CD14-positive monocyte (primary cell): ENCODE measurements around the gene OR6S1. TPM values are rescaled to one million over a fixed set of nuclear protein-coding genes. Genes with fewer than 3 reads are reported as not detected.

Experiments used
- DNase-seq, 3 donors: peaks; one replicate each; pipeline ENCODE4 v3.0.0-alpha.2; 2011 to 2022
- H2AFZ ChIP-seq: 2 replicates; pipeline ENCODE4 v1.6.0; 2012; ENCODE audit warnings: mild to moderate bottlenecking, low read depth, low read length, inconsistent platforms; ENCODE audit not compliant: insufficient read depth, poor library complexity, severe bottlenecking
- H3K27ac ChIP-seq, 2 donors: 1 replicate in 1 of 2; 2 replicates in 1 of 2; pipeline ENCODE4 v1.5.1; 2012 to 2013; ENCODE audit warnings: low read length in 2 of 2, control low read depth in 1 of 2, inconsistent platforms in 1 of 2, low read depth in 1 of 2, mild to moderate bottlenecking in 1 of 2
- H3K27me3 ChIP-seq, 2 donors: one replicate each; pipeline versions ENCODE4 v1.6.0 to v1.6.1; 2011 to 2013; ENCODE audit warnings: low read length in 2 of 2; ENCODE audit not compliant: control insufficient read depth in 2 of 2, insufficient read depth in 2 of 2
- H3K36me3 ChIP-seq, 2 donors: replicated peaks in 1 of 2; 1 replicate in 1 of 2; 2 replicates in 1 of 2; pipeline versions ENCODE4 v1.5.1 to v1.6.1; 2012 to 2013; ENCODE audit warnings: low read length in 2 of 2, control low read depth in 1 of 2, inconsistent platforms in 1 of 2, mild to moderate bottlenecking in 1 of 2; ENCODE audit not compliant: insufficient read depth in 2 of 2, control insufficient read depth in 1 of 2
- H3K4me1 ChIP-seq, 2 donors: 1 replicate in 1 of 2; 2 replicates in 1 of 2; pipeline versions ENCODE4 v1.5.1 to v1.6.1; 2012 to 2013; ENCODE audit warnings: low read length in 2 of 2, control low read depth in 1 of 2, inconsistent platforms in 1 of 2, mild to moderate bottlenecking in 1 of 2, moderate library complexity in 1 of 2; ENCODE audit not compliant: insufficient read depth in 2 of 2, control insufficient read depth in 1 of 2
- H3K4me2 ChIP-seq: replicated peaks from 2 replicates; pipeline ENCODE3; 2012; ENCODE audit warnings: low read length, moderate library complexity, mild to moderate bottlenecking; ENCODE audit not compliant: poor library complexity, severe bottlenecking; ENCODE audit errors: extremely low read depth
- H3K4me3 ChIP-seq, 3 experiments: fragments of 200-600 bp in 1 of 3; sonication (generic) in 1 of 3; replicated peaks in 1 of 3; 1 replicate in 2 of 3; 2 replicates in 1 of 3; pipeline ENCODE4 v1.5.1; 2011 to 2013; ENCODE audit warnings: low read length in 3 of 3, mild to moderate bottlenecking in 3 of 3, control low read depth in 2 of 3, low read depth in 2 of 3, inconsistent platforms in 1 of 3, moderate library complexity in 1 of 3
- H3K79me2 ChIP-seq: 2 replicates; pipeline ENCODE4 v1.6.0; 2012; ENCODE audit warnings: mild to moderate bottlenecking, control low read depth, inconsistent platforms, low read length, moderate library complexity; ENCODE audit not compliant: insufficient read depth
- H3K9ac ChIP-seq: 2 replicates; pipeline ENCODE4 v1.6.0; 2017; ENCODE audit warnings: low read length, mild to moderate bottlenecking; ENCODE audit not compliant: insufficient read depth, poor library complexity, severe bottlenecking
- H3K9me3 ChIP-seq, 2 donors: replicated peaks in 1 of 2; 1 replicate in 1 of 2; 2 replicates in 1 of 2; pipeline versions ENCODE4 v1.5.1 to v1.6.1; 2012 to 2013; ENCODE audit warnings: low read length in 2 of 2, control low read depth in 1 of 2; ENCODE audit not compliant: control insufficient read depth in 1 of 2, insufficient read depth in 1 of 2
- H4K20me1 ChIP-seq: 2 replicates; pipeline ENCODE4 v1.6.0; 2012; ENCODE audit warnings: mild to moderate bottlenecking, low read length, control low read depth, moderate library complexity; ENCODE audit not compliant: insufficient read depth
- H3K27ac Mint-ChIP-seq, 7 donors: one replicate each; pipeline ENCODE4 v1.8.0; 2020; ENCODE audit warnings: mild to moderate bottlenecking in 7 of 7, mixed read lengths in 7 of 7, moderate library complexity in 6 of 7, inconsistent platforms in 2 of 7
- H3K27me3 Mint-ChIP-seq, 3 donors: one replicate each; pipeline ENCODE4 v1.8.0; 2021 to 2022; ENCODE audit warnings: low read depth in 3 of 3, mild to moderate bottlenecking in 3 of 3, mixed read lengths in 3 of 3, moderate library complexity in 3 of 3, inconsistent platforms in 1 of 3
- H3K36me3 Mint-ChIP-seq, 2 donors: one replicate each; pipeline ENCODE4 v1.8.0; 2020; ENCODE audit warnings: mixed read lengths in 2 of 2, inconsistent platforms in 1 of 2, mild to moderate bottlenecking in 1 of 2
- H3K4me1 Mint-ChIP-seq: one replicate; pipeline ENCODE4 v1.8.0; 2020; ENCODE audit warnings: mild to moderate bottlenecking, mixed read lengths
- H3K4me3 Mint-ChIP-seq, 2 donors: one replicate each; pipeline ENCODE4 v1.8.0; 2020; ENCODE audit warnings: mild to moderate bottlenecking in 2 of 2, mixed read lengths in 2 of 2, moderate library complexity in 1 of 2
- H3K9me3 Mint-ChIP-seq, 7 donors: one replicate each; pipeline ENCODE4 v1.8.0; 2020 to 2022; ENCODE audit warnings: mixed read lengths in 7 of 7, mild to moderate bottlenecking in 6 of 7, moderate library complexity in 6 of 7, inconsistent platforms in 2 of 7
- WGBS: methylation state at CpG from one replicate; pipeline ENCODE4 v1.1.5; 2013; ENCODE audit warnings: missing lambda C conversion rate; ENCODE audit not compliant: insufficient coverage; 5-methylcytosine and 5-hydroxymethylcytosine counted together
- intact Hi-C, 2 donors: fragments of 100-400 bp; cut with micrococcal nuclease; formaldehyde crosslinking; loops; one replicate each; pipeline versions ENCODE4 v1.15.0 to v1.15.1; 2023
- polyA plus RNA-seq, 3 donors: library from polyadenylated mRNA; depleted of rRNA in 1 of 3; unstranded in 2 of 3; stranded (reverse) in 1 of 3; fragments of 300-500 nt in 2 of 3; fragments of >200 nt in 1 of 3; fragmentation: Illumina TruSeq in 2 of 3; gene quantifications; 1 replicate in 2 of 3; 2 replicates in 1 of 3; pipeline ENCODE4 v1.2.3, GENCODE V29; 2012 to 2021
- TF ChIP-seq, protein P1 (sequence below): fragments of 200-600 bp; IDR thresholded peaks from one replicate; pipeline ENCODE4 v1.8.0; 2022; ENCODE audit warnings: antibody characterized with exemption, mild to moderate bottlenecking

The OR6S1 gene
- polyA plus RNA-seq, 3 donors = not detected

DNA sequence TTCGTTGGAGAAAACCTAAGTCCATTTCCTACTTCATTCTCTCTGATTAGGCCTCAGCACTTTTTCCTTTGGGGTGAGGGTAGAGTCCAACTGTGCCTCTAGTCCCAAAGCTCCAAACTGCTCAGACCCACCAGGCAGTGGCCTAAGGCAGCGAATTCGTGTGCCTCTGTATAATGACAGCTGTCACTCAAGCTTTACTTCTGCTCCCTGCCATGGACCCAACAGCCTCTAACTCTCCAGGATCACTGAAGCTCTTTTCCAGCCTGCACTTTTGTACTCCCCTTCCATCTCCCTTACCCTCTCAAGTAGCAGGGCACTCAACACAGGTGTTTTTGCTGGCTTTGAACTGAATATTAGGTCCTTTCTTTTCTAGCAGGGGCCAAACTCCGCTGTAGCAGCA, 14.8 kb upstream of the OR6S1 start:
- H3K27ac Mint-ChIP-seq = no peak overlapping the region
- Histone ChIP-seq H3K79me2 (no peaks in the 10 kb centered on the region), H3K4me1 (peaks cover 0 to 4% of the 10 kb centered on the region in 2 donors), H3K36me3 (no peaks in the 10 kb centered on the region), H3K27me3 (peaks cover 47 to 59% of the 10 kb centered on the region in 2 donors), H3K9ac (no peak overlapping the region), H3K4me3 (no peak overlapping the region), H3K9me3 (peaks cover 0 to 20% of the 10 kb centered on the region in 2 donors), H4K20me1 (no peaks in the 10 kb centered on the region), H3K4me2 (no peak overlapping the region), H2AFZ (no peak overlapping the region), H3K27ac (no peak overlapping the region)
- TF ChIP-seq, protein P1, sequence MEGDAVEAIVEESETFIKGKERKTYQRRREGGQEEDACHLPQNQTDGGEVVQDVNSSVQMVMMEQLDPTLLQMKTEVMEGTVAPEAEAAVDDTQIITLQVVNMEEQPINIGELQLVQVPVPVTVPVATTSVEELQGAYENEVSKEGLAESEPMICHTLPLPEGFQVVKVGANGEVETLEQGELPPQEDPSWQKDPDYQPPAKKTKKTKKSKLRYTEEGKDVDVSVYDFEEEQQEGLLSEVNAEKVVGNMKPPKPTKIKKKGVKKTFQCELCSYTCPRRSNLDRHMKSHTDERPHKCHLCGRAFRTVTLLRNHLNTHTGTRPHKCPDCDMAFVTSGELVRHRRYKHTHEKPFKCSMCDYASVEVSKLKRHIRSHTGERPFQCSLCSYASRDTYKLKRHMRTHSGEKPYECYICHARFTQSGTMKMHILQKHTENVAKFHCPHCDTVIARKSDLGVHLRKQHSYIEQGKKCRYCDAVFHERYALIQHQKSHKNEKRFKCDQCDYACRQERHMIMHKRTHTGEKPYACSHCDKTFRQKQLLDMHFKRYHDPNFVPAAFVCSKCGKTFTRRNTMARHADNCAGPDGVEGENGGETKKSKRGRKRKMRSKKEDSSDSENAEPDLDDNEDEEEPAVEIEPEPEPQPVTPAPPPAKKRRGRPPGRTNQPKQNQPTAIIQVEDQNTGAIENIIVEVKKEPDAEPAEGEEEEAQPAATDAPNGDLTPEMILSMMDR = no peak
- DNase-seq = no peak
- intact Hi-C loops = loop anchor here (5.0 kb wide), 1 partner anchor 36 kb away; no protein-coding TSS in a partner anchor
- peaks cover 69 to 88% (median 74%) of the 10 kb centered on the region in 3 donors for H3K27me3 Mint-ChIP-seq
- H3K4me3 Mint-ChIP-seq = peak overlapping the region in 1 of 2 donors; percentile 81
- no peaks in the 10 kb centered on the region for H3K36me3 Mint-ChIP-seq
- WGBS = no CpG with 5 or more reads among the region's 4 CpGs
- H3K9me3 Mint-ChIP-seq = peaks cover 0 to 11% (median 7%) of the 10 kb centered on the region in 7 donors
- peaks cover 23% of the 10 kb centered on the region for H3K4me1 Mint-ChIP-seq

DNA sequence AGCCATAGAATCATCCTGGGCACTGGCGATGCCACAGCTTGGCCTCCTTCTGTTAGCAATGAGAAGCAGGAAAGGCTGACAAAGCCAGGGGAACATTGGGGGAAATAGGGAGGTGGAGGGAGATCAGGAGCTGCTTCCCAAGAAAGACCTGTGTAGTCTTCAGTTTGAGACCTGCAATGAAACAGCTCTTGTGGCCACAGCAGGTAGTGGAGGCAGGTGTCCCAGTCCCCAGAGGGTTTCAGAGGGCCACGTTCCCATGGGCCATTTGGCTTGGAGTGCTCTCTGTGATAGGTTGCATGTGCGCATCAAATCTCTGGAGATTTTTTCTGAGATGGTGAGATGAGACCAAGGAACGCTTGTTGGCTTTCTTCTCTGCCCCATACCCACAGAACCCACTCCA, 14.4 kb upstream of the OR6S1 start:
- 94% methylated on average over 2 of the region's 4 CpGs for WGBS
- peaks cover 71 to 91% (median 77%) of the 10 kb centered on the region in 3 donors for H3K27me3 Mint-ChIP-seq
- Histone ChIP-seq H4K20me1 (no peaks in the 10 kb centered on the region), H3K36me3 (no peaks in the 10 kb centered on the region), H3K79me2 (no peaks in the 10 kb centered on the region), H3K4me3 (no peak overlapping the region), H2AFZ (no peak overlapping the region), H3K4me1 (peaks cover 0 to 4% of the 10 kb centered on the region in 2 donors), H3K27me3 (peaks cover 49 to 63% of the 10 kb centered on the region in 2 donors), H3K9ac (no peak overlapping the region), H3K9me3 (peaks cover 0 to 20% of the 10 kb centered on the region in 2 donors), H3K27ac (no peak overlapping the region), H3K4me2 (no peak overlapping the region)
- H3K36me3 Mint-ChIP-seq = no peaks in the 10 kb centered on the region
- no peak overlapping the region for H3K27ac Mint-ChIP-seq
- no peak for DNase-seq
- peaks cover 0 to 11% (median 7%) of the 10 kb centered on the region in 7 donors for H3K9me3 Mint-ChIP-seq
- peak overlapping the region in 1 of 2 donors; percentile 81 for H3K4me3 Mint-ChIP-seq
- H3K4me1 Mint-ChIP-seq = peaks cover 23% of the 10 kb centered on the region
- TF ChIP-seq, protein P1 = no peak
- intact Hi-C loops = loop anchor here (5.0 kb wide), 1 partner anchor 36 kb away; no protein-coding TSS in a partner anchor
